Activated effector memory CD4-positive, alpha-beta T cell treated with anti-CD3 and anti-CD28 coated beads, Interleukin-2, amount 50 U/mL, for 16 hours (primary cell): ENCODE data around the gene SPIN1.
"Not testable (repeated sequence)": the region's sequence is repeated elsewhere in the genome, so short reads cannot be mapped to it uniquely, and the experiment has no call there.

Experiments used
- DNase-seq: peaks from one replicate; pipeline ENCODE4 v3.0.0-alpha.2; 2020

The SPIN1 gene

DNA sequence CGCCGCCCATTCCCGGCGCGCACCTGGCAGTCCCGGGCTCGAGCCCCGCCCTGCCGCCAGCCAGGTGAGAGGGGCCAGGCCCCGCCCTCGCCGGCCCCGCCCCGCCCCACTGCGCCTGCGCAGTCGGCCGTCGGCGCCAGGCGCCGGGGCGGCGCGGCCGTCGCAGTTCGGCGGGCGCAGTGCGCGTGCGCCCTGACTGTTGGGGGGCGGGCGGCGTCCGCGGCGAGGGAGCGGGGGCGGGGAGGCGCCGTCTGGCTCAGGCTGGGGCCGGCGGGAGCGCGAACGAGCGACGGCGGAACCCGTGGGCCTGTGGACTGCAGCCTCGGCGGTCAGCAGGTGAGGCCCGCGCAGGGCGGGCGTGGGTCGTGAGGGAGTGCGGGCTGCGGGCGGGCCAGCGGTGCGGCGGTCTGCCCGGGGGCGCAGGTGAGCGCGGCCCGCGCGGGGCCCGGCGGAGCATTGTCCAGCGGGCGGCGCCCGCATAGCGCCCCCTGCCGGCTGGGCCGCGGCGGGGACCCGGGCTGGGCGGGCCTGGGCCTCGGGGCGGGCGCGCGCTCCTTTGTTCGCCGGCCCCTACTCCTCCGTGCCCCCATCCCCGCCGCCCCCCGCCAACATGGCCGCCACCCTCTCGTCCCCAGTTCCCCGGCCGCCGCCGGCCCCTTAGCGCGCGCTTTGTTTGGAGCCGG lies at the start of gene SPIN1:
TSS of gene SPIN1 (plus strand) at position 242 of the 683 bp plus-strand sequence. CDS start 38,096 bp downstream, outside the sequence.
- DNase-seq, result peak; percentile 95

DNA sequence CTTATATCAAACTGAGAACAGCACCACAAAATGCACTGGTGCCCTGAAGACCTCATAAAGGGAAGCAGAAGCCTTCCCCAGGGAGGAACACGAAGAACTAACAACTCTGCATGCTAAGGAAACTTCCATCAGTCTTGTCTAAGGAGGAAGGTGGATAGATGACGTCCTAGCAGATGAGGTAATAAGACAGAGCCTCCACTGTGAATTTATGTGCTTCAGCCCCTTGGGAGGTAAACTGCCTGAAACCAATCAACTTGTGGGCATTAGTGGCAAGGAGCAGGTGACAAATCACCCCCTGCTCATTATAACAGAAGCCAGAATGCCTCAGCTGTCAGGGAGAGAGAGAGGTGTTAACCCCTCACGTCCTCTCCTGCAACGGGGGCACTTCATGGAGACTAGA lies 48.9 kb upstream of the SPIN1 start:
- DNase-seq, result no peak

DNA sequence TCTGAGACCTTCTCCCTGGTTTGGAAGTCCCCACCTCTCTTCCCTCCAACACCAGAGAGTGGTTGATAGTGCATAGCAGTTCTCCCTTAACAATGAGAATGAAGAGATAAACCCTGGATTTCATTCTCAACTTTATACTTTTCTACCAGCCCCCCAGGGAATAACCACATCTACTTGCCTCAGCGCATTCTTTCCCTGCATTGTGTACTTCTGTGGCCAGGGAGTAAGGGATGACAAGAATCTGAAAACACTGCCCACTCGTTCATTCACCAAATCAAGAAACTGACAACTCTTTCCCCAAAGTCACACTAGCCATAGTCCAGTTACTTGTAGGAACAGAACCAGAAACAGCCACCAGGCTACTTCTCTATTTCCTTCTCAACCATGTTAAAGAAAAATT lies 46.0 kb upstream of the SPIN1 start:
- no peak for DNase-seq

DNA sequence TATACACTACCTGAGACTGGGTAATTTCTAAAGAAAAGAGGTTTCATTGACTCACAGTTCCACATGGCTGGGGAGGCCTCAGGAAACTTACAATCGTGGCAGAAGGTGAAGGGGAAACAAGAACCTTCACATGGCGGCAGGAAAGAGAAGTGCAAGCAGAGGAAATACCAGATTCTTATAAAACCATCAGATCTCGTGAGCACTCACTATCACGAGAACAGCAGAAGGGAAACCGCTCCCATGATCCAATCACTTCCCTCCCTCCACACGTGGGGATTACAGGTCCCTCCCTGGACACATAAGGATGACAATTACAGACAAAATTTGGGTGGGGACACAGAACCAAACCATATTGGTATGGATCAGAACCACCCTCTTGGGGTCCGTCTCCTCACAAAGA lies 44.2 kb upstream of the SPIN1 start:
- no peak for DNase-seq

DNA sequence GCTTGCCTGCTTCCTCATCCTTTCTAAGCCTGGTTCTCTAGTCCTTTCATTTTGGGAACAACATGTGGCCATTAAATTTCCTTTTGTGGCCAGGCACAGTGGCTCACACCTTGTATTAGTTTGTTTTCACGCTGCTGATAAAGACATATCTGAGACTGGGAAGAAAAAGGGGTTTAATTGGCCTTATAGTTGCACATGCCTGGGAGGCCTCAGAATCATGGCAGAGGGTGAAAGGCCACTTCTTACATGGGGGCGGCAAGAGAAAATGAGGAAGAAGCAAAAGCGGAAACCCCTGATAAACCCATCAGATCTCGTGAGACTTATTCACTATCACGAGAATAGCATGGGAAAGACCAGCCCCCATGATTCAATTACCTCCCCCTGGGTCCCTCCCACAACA lies 37.9 kb upstream of the SPIN1 start:
- peak; percentile 8 for DNase-seq

DNA sequence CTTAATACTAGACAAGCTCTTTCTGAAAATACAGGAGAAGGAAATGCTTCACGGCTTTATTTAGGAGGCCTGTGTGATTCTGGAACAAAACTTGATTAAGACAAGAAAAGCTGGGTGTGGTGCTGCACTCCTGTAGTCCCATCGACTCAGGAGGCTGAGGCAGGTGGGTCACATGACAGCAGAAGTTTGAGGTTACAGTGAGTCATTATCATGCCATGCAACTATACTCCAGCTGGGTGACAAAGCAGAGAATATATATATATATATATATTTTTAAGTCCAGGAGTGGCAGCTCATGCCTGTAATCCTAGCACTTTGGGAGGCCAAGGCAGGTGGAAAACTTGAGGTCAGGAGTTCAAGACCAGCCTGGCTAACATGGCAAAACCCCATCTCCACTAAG lies 33.1 kb upstream of the SPIN1 start:
- DNase-seq, result no peak

DNA sequence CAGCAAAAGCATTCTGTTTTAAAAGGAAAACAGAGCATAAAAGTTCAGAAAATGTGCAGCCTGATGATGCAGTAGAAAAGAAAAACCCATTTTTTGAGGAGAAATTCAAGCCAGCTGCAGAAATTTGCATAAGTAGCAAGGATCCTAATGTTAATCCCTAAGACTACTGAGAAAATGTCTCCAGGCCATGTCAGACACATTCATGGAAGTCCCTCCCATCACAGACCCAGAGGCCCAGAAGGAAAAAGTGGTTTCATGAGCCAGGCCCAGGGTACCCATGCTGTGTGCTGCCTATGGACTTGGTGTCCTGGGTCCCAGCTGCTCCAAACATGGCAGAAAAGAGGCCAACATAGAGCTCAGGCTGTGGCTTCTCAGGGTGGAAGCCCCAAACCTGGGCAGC lies 31.0 kb upstream of the SPIN1 start:
- DNase-seq, result not testable (repeated sequence)

DNA sequence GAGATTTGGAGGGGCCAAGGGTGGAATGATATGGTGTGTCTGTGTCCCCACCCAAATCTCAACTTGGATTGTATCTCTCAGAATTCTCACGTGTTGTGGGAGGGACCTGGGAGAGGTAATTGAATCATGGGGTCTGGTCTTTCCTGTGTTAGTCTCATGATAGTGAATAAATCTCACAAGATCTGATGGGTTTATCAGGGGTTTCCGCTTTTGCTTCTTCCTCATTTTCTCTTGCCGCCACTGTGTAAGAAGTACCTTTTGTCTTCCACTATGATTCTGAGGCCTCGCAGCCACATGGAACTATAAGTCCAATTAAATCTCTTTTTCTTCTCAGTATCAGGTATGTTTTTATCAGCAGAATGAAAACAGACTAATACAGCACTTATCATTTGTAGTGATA lies 29.5 kb upstream of the SPIN1 start:
- peak; percentile 17 for DNase-seq

DNA sequence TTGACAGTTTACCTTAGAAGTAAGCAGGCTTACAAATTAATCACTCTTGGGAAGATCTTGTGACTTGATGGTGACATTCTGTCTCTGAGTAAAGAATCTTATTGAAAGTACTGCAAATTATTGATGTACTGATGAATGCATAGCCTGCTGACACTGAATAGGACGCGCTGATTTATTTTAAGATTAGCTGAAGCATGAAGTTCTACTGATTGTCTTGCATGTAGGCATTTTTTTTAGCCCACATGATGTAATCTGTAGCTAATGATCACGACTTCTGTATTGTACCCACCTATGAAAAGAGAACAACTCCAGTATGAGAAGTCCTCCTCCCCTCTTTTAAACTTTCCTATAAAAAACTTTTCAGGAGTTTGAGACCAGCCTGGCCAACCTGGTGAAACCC lies 28.3 kb upstream of the SPIN1 start:
- no peak for DNase-seq

DNA sequence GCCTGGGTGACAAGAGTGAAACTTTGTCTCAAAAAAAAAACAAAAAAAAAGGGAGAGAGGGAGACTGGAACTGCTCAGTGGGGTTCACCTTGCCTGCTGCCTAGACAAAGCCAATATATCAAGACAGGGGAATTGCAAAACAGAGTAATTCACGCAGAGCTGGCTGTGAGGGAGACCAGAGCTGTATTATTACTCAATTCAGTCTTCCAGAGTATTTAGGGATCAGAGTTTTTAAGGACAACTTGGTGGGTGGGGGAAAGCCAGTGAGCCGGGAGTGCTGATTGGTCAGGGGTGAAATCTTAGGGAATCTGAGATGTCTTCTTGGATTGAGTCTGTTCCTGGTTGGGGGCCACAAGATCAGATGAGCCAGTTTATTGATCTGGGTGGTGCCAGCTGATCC lies 25.6 kb upstream of the SPIN1 start:
- DNase-seq, result no peak

DNA sequence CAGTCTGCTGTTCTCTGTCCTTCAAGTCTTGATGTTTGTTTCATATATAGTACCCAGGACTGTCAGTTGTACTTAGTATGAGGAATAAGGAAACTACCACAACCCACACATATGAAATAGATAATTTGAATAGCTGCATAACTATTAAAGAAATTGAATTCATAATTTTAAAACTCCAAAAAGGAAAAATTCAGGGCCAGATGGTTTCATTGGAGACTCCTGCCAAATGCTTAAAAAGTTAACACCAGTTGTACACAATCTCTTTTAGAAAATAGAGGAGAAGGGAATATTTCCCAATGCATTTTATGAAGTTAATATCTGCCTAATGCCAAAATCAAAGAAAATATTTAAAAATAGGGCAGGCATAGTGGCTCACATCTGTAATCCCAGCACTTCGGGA lies 24.6 kb upstream of the SPIN1 start:
- no peak for DNase-seq

DNA sequence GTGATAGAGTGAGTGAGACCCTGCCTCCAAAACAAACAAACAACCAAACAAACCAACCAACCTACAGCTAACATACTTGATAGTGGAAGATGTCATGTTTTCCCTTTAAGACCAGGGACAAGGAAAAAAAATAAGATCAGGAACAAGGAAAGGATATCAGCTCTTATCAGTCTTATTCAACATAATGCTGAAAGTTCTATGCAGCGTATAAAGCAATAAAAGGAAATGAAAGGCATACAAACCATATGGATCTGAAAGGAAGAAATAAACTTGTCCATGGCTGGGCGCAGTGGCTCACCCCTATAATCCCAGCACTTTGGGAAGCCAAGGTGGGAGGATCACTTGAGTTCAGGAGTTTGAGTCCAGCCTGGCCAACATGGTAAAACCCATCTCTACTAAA lies 23.5 kb upstream of the SPIN1 start:
- DNase-seq, result no peak

DNA sequence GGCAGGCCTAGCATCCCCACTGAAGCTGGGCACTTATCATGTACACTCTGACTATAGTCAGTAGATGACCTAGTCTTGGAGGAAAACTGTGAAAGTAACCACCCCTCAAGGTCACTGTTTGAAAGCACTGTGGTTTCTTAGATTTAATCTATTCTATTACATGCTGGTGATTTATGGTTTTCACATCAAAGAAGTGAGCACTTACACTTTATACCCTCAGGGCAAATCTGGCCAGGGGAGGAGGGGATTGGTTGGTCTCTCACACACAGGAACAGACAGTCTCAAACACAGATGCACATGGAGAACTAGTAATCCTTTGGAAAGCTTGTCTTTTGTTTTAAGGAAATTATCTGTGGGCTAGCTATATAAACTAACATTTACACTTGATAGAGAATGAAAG lies 17.9 kb upstream of the SPIN1 start:
- no peak for DNase-seq

DNA sequence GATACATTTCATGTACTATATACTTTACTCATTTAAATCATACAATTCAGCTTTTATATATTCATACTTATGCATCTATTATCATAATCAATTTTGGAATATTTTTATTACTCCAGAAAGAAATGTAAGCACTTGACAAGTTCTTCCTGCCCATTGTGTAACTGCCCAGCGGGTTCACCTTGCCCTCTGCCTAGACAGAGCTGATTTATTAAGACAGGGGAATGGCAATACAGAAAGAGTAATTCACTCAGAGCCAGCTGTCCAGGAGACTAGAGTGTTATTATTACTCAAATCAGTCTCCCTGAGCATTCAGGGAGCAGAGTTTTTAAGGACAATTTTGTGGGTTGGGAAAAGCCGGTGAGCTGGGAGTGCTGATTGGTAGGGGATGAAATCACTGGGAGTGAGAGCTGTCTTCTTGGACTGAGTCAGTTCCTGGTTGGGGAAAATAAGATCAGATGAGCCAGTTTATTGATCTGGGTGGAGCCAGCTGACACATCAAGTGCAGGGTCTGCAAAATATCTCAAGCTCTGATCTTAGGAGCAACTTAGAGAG lies 16.1 kb upstream of the SPIN1 start:
- DNase-seq, result no peak

DNA sequence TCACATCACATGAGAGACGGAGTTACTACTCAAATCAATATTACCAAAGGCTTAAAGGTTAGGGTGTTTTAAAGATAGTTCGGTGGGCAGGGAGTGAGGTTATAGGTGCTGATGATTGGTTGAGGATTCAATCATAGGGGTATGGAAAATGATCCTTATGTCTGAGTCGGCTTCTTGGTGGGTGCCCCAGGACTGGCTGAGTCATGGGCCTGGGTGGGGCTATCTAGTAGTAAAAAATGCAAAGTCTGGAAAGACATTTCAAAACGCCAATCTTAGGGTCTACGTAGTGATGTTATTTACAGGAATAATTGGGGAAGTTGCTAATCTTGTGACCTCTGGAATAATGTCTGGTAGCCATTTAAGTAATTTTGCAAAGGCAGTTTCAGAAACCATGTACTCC lies 15.2 kb upstream of the SPIN1 start:
- no peak for DNase-seq

DNA sequence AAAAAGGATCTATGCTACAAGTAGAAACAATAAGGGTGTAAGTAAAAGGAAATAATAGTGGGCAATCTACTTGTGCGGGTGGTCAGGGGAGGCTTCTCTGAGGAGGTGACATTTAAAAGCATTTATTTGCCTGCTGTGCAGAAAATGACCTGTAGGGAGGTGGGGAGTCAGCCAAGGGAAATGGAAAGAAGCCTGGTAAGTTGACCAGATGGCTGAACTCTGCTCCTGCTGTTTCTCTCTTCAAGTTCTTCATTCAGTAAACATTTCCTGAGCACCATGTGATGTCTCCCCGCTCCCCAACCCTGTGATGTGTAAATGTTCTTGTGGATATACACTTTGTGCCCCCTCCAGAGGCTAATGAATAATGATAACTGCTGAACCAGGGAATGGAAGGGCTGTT lies 9.9 kb upstream of the SPIN1 start:
- DNase-seq, result no peak

DNA sequence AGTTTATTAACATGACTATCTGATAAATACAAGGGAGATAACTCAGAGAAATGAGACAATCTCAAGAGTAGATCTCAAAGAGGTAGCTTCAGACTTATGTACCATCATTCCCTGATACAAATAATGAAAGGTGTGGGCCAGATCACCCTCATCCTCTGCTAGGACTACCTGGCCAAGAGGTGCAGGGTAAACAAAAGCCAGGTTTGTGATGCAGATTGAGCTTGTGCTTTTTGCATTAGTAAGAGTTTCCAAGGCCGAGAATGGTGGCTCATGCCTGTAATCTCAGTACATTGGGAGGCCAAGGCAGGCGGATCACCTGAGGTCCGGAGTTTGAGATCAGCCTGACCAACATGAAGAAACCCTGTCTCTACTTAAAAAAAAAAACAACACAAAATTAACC lies 8.9 kb upstream of the SPIN1 start:
- DNase-seq, result no peak

DNA sequence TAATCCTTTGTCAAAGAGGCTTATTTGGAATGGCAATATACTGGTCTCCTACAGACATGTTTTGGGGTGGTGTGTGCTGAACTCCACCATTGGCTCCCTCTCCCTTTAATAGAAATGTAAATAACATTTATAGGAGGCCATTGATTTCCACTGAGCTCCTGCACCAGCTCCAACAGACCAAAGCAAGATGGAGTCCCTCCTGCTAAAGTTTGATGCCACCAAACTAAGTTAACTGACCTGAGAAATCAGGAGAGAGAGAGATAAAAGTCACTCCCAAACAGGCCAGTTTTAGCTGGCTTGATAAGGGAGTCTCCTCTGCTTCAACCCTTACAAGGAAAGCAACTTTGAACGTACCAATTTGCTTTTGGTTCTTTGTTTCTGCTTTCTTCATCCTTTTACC lies 8.1 kb upstream of the SPIN1 start:
- DNase-seq, result no peak

DNA sequence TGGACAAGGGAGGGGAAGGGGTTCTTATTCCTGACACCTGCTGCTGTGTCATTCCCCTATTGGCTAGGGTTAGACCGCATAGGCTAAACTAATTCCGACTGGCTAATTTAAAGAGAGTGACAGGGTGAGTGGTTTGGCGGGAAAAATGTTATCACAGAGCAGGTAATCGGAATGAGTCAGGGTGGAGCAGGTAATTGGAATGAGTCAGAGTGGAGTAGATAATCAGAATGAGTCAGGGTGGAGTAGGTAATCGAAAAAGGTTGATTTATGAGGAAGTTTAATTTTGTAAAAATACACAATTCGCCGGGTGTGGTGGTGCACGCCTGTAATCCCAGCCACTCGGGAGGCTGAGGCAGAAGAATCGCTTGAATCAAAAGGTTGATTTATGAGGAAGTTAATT lies 6.9 kb upstream of the SPIN1 start:
- not testable (repeated sequence) for DNase-seq

DNA sequence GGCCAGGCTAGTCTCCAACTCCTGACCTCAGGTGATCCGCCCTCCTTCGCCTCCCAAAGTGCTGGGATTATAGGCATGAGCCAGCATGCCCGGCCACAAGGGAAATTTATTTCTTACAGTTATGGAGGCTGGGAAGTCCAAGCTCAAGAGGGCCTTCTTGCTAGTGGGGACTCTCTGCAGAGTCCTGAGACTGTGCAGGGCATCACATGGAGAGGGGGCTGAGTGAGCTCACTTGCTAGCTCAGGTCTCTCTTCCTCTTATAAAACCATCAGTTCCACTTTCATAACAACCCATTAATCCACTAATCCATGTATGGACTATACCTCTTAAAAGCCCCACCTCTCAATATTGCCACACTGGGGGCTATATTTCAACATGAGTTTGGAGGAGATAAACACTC lies 5.1 kb upstream of the SPIN1 start:
- no peak for DNase-seq

DNA sequence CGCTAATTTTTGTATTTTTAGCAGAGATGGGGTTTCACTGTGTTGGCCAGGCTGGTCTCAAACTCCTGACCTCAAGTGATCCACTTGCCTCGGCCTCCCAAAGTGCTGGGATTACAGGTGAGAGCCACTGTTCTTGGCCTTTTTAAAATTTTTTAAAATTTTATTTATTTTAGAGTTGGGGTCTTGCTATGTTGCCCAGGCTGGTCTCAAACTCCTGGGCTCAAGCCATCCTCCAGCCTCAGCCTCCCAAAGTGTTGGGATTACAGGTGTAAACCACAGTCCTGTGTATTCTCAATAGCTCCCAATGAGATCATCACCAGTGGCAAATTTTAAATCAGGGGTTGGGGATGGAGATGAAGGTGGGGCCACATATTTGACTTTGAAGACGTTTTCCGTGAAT lies 2.1 kb upstream of the SPIN1 start:
- not testable (repeated sequence) for DNase-seq

DNA sequence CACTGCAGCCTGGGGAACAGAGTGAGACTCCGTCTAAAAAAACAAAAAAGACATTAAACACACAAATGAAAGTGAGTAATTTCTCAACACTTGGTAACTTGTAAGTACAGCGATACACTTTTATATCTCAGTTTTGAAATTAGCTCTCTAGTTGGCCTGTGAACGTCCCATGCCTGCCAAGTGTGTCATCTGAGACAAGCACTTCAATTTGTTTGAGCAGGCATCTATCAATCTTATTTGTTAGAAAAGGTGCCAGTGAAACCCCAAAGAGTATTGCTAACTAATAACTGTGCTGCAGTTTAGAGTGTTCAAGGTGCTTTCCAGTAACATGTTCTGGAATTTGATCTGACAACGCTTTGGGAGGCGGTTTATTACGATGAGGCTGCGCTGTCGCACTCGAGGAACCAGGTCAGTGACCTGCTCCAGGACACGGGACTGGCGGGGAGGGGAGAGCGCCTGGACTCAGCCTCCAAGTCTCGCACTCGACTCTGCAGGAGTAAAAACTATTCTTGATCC lies 1.1 kb upstream of the SPIN1 start:
- no peak for DNase-seq

DNA sequence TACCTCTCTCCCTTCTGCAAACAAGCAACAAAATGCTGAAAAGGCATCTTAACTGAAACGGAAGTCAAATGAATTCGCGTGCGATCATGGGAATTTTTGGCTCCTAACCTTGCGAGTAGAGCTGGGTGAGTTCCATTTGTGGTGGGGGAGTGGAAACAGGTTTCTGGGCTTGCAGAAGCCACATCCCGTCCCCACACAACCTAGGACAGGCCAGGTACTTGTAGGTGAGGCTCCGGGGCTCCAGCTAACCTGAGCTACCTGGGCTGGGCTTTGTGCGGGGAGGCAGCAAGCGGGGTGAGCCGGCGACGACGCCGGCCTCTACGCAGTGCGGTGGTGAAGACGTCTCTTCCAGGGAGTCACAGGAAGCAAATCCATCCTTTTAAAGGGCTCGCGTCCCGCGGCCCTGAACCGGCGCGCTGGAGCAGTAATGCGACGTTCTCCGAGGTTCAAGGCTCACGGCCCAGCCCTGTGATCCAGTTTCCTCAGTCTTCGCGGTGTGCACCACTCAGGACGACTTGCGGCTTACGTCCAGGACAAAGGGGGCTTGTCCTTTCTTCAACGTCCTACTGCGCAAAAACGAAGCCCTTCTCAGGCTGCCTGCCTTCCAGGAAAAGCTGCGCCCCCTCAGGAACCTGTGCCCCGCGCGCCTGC lies 567 bp upstream of the SPIN1 start:
- peak; percentile 76 for DNase-seq

DNA sequence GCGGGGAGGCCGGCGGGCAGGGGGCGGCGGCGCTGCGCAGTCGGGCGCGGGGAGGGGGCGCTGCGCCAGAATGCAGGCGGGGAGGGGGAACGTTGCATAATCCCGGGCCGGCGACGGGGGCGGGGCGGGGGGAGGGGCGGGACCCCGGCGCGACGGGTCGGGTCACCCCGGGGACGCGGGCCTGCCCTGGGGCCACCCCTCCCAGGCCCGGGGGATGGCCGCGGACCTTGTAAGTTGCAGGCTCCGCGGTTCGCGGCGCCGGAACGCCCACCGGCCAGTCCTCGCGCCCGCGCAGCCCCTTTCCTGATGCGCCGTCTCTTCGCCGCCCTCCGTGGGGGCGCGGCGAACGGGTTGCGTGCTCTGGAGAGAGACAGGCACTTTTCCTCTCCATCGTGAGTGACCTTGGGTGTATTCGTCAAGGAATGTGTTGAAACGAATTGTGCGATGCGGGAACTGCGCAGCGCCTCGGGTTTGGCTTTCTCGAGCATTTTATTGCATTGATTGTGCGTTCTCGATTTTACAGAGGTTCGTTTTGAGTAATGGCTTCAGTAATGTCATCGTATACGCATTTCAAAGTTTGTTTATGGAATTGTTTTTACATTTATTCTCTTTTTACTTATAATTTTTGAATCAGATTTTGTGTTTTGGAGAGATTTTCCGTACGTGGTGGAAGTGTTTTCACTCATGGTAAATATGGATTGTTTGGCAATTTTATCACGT lies 802 bp downstream of the SPIN1 start:
- no peak for DNase-seq
